Breast epithelium (tissue), 4 donors: ENCODE measurements around the gene KRTAP5-1. TPM values are rescaled to one million over a fixed set of nuclear protein-coding genes. Genes with fewer than 3 reads are reported as not detected.

Experiments
- DNase-seq, 2 donors: peaks; one replicate each; pipeline ENCODE4 v3.0.0-alpha.2; 2019; ENCODE audit warnings: low spot score in 2 of 2
- H3K27ac ChIP-seq, 2 donors: fragments of 200-600 bp; sonication (generic) in 1 of 2; one replicate each; pipeline ENCODE4 v1.5.1; 2016 to 2019; ENCODE audit warnings: mild to moderate bottlenecking in 1 of 2
- H3K27me3 ChIP-seq, 2 donors: fragments of 200-600 bp; sonication (generic) in 1 of 2; one replicate each; pipeline versions ENCODE4 v1.5.1 to v1.6.0; 2017 to 2019; ENCODE audit warnings: control low read depth in 1 of 2, mild to moderate bottlenecking in 1 of 2
- H3K36me3 ChIP-seq: fragments of 200-600 bp; one replicate; pipeline ENCODE4 v1.5.1; 2019
- H3K4me1 ChIP-seq, 2 donors: fragments of 200-600 bp; sonication (generic); one replicate each; pipeline ENCODE4 v1.5.1; 2016 to 2019; ENCODE audit warnings: control low read depth in 1 of 2
- H3K4me3 ChIP-seq, 3 donors: fragments of 200-600 bp; sonication (generic); 1 replicate in 2 of 3; 2 replicates in 1 of 3; pipeline ENCODE4 v1.5.1; 2016 to 2019; ENCODE audit warnings: mild to moderate bottlenecking in 3 of 3, moderate library complexity in 2 of 3
- H3K9me3 ChIP-seq, 2 donors: fragments of 200-600 bp; sonication (generic) in 1 of 2; one replicate each; pipeline ENCODE4 v1.5.1; 2016 to 2019; ENCODE audit warnings: control low read depth in 1 of 2
- POLR2A ChIP-seq: fragments of 450-650 bp; IDR thresholded peaks from one replicate; pipeline ENCODE4 v1.6.1; 2016; ENCODE audit warnings: antibody characterized with exemption, mild to moderate bottlenecking, moderate library complexity
- POLR2AphosphoS5 ChIP-seq, 3 donors: sonication (generic); formaldehyde crosslinking; IDR thresholded peaks; one replicate each; pipeline ENCODE4 v1.6.1; 2017; ENCODE audit warnings: antibody characterized with exemption in 3 of 3
- intact Hi-C: fragments of 100-400 bp; cut with DNase I; formaldehyde crosslinking; loops from one replicate; pipeline ENCODE4 v1.15.1; 2023; ENCODE audit warnings: low total_unique reads
- total RNA-seq, 3 donors: library from RNA; depleted of rRNA; stranded (reverse); fragments of >200 nt; gene quantifications; one replicate each; pipeline ENCODE4 v1.1.0, GENCODE V29; 2016
- TF ChIP-seq, protein P1 (sequence below), 3 donors: fragments of 450-650 bp; IDR thresholded peaks; one replicate each; pipeline ENCODE4 v1.5.1; 2016 to 2017; ENCODE audit warnings: antibody characterized with exemption in 3 of 3, mild to moderate bottlenecking in 3 of 3, moderate library complexity in 3 of 3

The KRTAP5-1 gene
- total RNA-seq, 3 donors from 2014 or later: not detected

DNA sequence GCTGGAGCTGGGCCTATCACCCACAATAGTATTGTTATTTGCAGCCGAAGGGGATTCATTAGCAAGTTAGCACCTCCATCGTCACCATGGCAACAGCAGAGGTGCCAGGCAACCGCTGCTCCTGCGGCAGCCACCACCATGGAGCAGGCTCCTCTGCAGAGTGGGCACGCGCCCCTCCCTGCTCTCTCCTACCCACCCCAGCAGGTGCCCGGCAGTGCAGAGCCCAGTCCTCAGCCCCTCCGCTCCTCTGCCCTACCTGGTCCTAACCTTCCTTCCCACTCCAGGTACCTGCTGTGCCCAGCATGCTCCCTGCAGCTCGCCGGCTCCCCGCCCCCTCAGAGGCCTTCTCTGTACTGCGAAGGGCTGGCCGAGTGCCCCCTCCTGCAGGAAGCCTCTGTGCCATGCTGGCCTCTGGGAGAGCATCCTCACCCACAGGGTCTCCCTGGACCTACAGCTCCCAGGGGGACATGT lies 16.6 kb downstream of the KRTAP5-1 start:
- TF ChIP-seq, protein P1, sequence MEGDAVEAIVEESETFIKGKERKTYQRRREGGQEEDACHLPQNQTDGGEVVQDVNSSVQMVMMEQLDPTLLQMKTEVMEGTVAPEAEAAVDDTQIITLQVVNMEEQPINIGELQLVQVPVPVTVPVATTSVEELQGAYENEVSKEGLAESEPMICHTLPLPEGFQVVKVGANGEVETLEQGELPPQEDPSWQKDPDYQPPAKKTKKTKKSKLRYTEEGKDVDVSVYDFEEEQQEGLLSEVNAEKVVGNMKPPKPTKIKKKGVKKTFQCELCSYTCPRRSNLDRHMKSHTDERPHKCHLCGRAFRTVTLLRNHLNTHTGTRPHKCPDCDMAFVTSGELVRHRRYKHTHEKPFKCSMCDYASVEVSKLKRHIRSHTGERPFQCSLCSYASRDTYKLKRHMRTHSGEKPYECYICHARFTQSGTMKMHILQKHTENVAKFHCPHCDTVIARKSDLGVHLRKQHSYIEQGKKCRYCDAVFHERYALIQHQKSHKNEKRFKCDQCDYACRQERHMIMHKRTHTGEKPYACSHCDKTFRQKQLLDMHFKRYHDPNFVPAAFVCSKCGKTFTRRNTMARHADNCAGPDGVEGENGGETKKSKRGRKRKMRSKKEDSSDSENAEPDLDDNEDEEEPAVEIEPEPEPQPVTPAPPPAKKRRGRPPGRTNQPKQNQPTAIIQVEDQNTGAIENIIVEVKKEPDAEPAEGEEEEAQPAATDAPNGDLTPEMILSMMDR (IDR thresholded peaks at IDR 0.05): no peak
- Histone ChIP-seq H3K4me1 (no peaks in the 10 kb centered on the region), H3K4me3 (no peak overlapping the region), H3K27me3 (peaks cover 0 to 10% of the 10 kb centered on the region in 2 donors), H3K9me3 (no peaks in the 10 kb centered on the region), H3K36me3 (no peaks in the 10 kb centered on the region), H3K27ac (no peak overlapping the region)
- DNase-seq: no peak
- intact Hi-C loops: no loop called here

DNA sequence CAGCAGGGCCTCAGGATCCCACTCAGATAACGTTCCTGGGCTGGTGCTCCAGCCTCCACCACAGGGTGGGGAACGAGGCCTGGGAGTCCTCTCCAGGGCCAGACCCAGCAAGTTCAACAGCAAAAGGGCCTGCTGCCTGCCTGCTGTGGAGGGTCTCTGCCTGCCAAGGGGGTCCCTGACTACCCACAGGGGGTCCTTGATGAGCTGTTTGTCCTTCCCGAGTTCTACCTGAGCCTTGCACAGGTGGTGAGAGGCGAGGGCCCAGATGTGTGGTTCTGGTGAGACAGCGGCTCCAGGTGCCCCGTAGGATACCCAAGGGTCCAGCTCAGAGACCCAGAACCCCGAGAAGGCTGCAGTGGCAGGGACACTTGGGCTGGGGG lies 17.4 kb downstream of the KRTAP5-1 start:
- no peak for DNase-seq
- TF ChIP-seq POLR2AphosphoS5 (IDR thresholded peaks at IDR 0.05) (no peak), POLR2A (no peak)
- TF ChIP-seq, protein P1 (IDR thresholded peaks at IDR 0.05): no peak
- intact Hi-C loops: no loop called here
- no peaks in the 10 kb centered on the region for H3K9me3 ChIP-seq
- H3K27me3 ChIP-seq: peaks cover 0 to 2% of the 10 kb centered on the region in 2 donors
- no peaks in the 10 kb centered on the region for H3K36me3 ChIP-seq
- no peak overlapping the region for H3K4me3 ChIP-seq
- H3K4me1 ChIP-seq: no peaks in the 10 kb centered on the region
- no peak overlapping the region for H3K27ac ChIP-seq

DNA sequence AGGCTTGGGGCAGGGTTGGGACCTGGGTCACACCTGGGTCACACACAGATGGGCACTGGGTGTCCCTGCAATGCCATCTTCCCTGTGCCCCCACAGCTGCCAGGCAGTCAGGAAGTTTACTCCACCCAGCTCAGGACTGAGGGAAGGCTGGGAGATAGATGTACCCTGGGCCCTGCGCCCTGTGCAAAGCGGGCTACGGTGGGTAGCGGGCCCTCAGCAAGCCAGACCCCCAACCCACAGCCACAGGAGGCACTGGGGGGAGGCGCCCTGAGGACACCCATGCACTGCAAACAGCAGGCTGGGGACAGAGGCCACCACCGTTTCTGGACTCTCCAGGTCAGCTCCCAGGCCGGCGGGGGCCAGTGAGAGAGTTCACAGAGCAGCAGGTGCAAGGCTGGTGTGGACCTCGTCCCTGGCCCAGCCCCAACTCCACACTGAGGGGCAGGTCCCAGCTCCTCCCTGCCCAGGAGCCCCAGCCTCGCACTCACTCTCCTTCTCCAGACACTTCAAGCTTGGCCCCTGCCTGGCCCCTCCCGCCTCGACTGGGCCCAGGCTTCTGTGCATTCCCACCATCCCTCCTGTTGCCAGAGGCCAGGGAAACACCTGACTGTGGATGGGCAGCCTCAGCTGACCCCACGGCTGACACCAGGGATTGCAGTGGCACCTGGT lies 17.9 kb downstream of the KRTAP5-1 start:
- no peaks in the 10 kb centered on the region for H3K9me3 ChIP-seq
- TF ChIP-seq POLR2AphosphoS5 (IDR thresholded peaks at IDR 0.05): no peak
- TF ChIP-seq POLR2A: no peak
- TF ChIP-seq, protein P1 (IDR thresholded peaks at IDR 0.05): no peak
- no peaks in the 10 kb centered on the region for H3K36me3 ChIP-seq
- H3K4me1 ChIP-seq: no peaks in the 10 kb centered on the region
- intact Hi-C loops: no loop called here
- H3K27me3 ChIP-seq: no peaks in the 10 kb centered on the region
- H3K27ac ChIP-seq: no peak overlapping the region
- DNase-seq: no peak
- H3K4me3 ChIP-seq: no peak overlapping the region

DNA sequence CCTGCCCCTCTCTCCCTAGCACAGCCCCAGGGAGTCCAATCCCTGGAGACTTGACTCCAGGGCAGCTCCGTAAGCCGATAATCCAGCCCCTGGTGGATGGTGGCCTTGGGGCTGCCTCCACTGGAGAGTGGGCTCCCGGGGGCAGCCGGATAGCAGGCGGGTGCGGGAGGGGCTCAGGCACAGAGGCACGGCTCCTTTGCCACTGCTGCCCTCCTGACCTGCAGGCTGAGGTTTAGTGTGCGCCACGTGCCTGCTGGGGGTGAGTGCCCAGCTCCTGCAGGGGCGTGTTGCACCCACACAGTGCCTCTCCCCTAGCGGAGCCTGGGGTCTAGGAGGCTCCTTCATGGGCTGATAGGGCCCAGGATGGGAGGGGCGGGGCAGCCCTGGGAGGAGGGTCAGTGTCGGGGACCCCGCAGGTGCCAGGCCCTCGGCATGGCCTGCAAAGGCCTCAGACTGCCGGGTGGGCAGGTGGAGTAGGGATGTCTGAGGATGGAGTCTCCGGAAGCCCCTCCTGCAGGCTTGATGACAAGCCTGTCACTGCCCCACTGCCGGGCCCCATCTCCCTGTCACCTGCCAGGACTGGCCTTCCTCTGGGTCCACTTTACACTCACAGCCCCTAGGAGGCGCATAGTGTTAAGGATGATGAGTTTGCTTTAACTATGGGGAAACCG lies 18.6 kb downstream of the KRTAP5-1 start:
- no peak for DNase-seq
- no peak for TF ChIP-seq POLR2A
- TF ChIP-seq POLR2AphosphoS5 (IDR thresholded peaks at IDR 0.05): peak in 1 of 3 donors; percentile 20
- Histone ChIP-seq H3K27ac (no peak overlapping the region), H3K36me3 (no peaks in the 10 kb centered on the region), H3K27me3 (no peaks in the 10 kb centered on the region), H3K4me3 (no peak overlapping the region), H3K4me1 (no peaks in the 10 kb centered on the region), H3K9me3 (no peaks in the 10 kb centered on the region)
- intact Hi-C loops: no loop called here

DNA sequence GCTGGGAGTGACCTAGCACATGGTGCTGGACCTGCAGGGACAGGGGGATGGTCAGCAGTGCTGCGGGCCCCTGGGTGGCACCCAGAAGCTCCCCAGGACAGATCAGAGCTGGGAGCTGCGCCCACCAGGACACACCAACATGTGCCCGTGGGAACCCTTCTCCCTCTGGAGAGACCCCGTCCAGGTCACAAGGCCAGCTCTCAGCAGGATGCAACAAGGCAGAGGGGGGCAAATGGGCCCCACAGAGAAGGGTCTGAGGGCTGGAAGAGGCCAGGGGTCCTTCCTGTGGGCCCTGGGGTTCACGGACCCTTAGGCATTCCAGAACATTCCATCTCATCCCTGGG lies 19.2 kb downstream of the KRTAP5-1 start:
- Histone ChIP-seq H3K27ac (no peak overlapping the region), H3K27me3 (no peaks in the 10 kb centered on the region), H3K36me3 (no peaks in the 10 kb centered on the region), H3K4me1 (no peaks in the 10 kb centered on the region), H3K4me3 (no peak overlapping the region), H3K9me3 (no peaks in the 10 kb centered on the region)
- DNase-seq: no peak
- TF ChIP-seq, protein P1 (IDR thresholded peaks at IDR 0.05): no peak
- TF ChIP-seq POLR2A (no peak), POLR2AphosphoS5 (IDR thresholded peaks at IDR 0.05) (no peak)
- intact Hi-C loops: no loop called here
